Measurements from ENCODE around the gene SRCIN1.
A peak's percentile ranks its signal among the peaks of the same experiment; 100 is the strongest.

SRCIN1 gene

DNA sequence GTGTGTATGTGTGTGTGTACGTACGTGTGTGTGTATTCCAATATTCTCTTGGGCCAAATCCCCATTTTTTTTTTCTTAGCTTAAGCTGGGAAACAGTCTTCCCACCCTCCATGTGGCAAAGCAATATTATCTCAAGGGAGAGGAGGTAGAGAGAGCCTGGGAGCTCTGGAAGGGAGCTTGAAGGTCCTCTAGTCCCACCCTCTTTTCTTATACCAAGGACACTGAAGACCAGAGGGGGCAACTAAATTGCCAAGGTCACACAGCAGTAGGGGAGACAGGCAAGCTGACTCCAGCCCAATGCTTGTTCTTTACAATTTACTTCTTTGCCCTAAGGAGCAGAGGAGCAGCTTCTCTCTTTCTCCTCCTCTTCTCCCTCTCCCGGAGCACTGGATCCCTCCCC is 6.8 kb downstream of the SRCIN1 start:
- no peak for DNase-seq (ENCODE audit: low read depth in 2 of 2)

DNA sequence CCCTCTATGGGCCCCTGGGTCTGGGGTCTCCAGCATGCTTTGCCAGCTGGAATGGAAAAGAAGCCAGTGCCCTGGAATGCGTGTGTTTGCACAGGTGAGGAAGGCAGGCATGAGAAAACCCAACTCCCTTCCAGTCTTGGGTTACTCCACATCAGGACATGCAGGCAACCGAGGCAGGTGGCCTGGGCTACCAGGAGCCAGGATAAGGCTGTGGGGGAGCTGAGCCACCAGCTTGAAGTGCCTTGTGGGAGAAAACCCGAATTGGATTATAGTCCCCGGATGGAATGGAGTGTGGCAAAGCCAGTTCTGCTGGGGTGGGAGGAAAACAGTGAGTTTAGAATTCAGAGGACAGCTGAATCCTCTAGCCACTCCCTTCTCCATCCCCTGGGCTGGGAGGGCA is 7.2 kb downstream of the SRCIN1 start:
- DNase-seq (ENCODE audit: low read depth in 2 of 2), result peak; percentile 11 to 20

DNA sequence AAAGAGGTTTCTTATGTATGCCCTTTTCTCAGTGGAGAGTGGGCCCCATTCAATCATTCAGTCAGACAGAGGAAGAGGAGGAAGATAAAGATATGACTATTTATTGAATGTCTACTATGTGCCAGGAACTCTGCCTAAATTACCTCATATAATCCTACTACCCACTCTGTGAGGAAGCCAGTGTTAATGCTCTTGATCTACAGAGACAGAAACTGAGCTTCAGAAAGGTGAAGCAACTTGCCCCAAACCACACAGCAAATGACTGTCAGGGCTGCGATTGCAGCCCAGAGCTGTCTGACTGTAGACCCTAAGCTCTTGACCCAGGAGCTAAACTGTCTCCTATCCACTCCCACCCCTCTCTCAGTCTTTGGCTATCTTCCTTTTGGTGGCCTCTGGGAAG is 8.4 kb downstream of the SRCIN1 start:
- DNase-seq (ENCODE audit: low read depth in 2 of 2), result no peak

DNA sequence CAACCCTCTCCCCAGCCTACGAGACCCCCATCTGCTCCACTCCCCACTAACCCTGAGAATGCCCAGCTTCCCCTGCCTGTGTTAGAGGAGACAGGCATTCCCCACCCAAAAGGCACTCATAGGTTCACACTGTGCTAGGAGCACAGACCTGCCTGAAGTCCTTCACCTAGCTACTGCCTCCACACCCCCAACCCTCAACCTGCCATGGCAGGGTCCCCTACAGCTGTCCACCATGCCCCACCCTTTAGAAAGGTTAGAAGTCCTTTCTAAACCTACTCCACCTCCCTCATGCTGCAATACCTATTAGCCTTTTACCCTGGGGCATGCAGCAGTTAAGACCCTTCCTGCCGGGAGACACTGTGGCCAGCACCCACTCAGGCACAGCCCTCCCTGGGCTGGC is 9.1 kb downstream of the SRCIN1 start:
- no peak for DNase-seq (ENCODE audit: low read depth in 2 of 2)

GRCh38 chr17:38595892-38596291 is 9.9 kb downstream of the SRCIN1 start:
- DNase-seq (ENCODE audit: low read depth in 2 of 2), result no peak

DNA sequence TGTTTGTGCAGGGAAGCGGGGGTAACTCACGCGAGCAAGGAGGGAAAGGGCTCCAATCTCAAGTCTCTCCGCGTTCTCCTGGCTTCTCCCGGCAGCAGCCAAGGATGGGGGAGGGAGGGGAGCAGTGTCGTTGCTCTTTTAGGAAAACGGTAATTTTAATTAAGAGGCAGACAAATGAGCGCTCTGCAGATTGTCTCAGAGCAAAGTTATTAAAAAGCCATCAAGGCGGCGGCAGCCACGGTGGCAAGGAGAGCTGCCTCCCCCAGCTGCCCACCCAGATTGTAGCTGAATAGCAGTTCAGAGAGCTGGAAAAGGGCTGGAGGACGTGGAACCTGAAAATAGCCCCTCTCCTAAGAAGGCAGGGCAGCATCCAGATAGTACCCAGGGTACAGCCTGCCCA is 11.6 kb downstream of the SRCIN1 start:
- no peak for DNase-seq (ENCODE audit: low read depth in 2 of 2)

DNA sequence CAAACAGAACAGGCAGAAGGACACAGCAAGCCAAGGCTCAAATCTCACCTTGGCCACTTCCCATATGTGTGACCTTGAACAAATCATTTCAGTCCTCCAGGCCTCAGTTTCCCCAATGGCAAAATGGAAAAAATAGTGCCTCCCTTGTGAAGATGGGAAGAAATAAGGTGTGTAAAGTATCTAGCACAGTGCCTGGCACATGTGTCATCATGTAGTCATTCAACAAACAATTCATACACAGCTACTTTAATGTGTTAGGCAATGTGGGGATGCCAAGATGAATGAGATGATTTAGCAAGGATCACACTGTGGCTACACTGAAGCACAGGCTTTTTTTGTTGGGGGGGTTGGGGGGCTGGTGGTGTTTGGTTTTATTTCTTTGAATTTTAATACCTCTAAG is 13.3 kb downstream of the SRCIN1 start:
- no peak for DNase-seq (ENCODE audit: low read depth in 2 of 2)

- no peak for DNase-seq (ENCODE audit: low read depth in 2 of 2)
Observed at GRCh38 chr17:38591759-38592241, 14.0 kb downstream of the SRCIN1 start.

DNA sequence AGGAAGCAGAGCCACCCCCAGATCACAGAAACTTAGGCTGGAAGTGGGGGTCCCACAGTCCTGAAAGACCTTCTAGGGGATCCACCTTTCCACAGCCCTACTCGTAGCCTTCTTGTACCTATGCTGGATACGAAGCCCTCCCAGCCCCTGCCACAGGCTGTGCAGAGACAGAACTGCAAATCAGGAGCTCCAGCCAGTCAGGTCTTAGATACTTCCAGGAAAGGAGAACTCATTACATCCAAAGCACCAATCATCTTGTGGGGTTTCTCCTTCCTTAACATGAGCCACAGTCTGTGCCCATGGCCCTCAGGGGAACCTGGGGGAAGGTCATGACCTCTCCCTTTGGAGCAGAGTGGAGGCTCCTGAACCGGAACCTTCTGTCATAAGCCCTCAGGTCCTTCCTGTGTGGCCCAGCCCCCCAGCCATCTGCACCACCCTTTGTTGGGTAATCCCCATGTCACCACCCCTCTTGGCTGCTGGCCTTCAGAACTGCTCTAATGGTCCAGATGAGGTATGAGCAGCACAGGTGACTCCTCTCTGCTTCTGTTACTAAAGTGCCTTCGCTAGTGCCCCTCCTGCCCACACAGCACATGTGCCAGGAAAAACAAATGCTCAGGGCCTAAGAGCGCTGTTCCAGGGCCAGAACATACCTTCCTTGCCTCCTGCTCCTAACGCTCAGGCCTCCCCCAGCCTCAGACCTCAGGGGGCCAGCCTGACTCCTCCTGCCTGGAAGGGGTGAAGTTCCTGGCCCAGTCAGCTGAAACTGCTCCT is 14.6 kb downstream of the SRCIN1 start:
- no peak for DNase-seq (ENCODE audit: low read depth in 2 of 2)

GRCh38 chr17:38589462-38590114 is 16.2 kb downstream of the SRCIN1 start:
- DNase-seq (ENCODE audit: low read depth in 2 of 2), result no peak

GRCh38 chr17:38588788-38589174 is 17.0 kb downstream of the SRCIN1 start:
- DNase-seq (ENCODE audit: low read depth in 2 of 2), result no peak

DNA sequence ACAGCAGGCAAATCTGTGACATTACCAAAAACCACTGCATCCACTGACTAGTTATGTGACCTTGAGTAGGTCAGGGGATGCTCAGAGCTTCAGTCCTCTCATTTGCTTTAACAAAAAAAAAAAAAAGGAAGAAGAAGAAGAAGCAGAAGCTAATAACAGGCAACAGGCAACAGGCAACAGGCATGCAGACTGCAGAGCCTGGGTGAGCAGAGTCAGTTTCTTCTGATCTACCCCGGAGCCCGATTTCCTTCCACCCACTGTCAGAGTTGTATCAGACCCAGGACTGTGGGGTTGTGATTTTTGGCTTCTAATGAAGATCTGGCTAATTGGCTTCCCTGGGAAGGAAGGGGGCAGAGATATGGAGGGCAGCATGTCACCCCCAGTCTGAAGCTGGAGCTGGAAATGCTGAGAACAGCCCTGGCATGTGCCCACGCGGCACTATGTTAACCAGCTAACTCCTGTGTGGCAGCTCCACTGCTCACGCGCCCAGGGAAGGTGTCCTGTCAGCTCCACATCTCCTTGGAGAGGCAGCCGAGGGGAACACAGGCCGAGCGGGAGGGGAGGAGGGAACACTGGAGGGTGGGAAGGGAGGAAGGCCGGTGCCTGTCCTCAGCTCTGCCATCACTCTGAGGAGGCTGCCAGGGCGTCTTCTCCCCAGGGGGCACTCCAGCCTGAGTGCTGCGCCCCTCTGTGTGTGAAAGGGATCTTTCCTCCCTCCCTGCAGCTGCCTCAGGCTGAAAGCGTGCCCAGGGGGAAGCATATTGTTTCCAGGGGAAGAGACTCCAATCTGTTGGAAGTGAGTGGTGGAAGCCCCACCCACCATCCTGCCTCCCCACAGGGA is 17.6 kb downstream of the SRCIN1 start:
- DNase-seq (ENCODE audit: low read depth in 2 of 2), result no peak

DNA sequence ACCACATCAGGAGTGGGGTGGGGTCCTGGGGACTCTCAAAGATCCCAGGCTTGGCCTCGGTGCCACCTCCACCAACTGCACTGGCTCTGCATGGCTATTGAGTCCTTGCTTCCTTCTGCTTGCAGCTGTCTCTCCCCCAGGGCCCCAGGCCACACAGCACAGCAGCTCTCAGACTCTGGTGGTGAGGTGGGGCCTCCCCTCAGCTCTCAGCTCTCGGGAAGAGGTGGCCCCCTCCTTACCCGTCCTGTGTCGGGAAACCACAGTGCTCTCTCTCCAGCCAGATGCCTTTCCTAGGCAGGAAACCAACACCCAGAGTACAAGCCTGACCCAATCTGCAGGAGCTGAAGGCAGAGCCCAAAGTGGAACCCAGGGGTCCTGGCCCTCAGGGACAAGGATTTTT is 18.5 kb downstream of the SRCIN1 start:
- DNase-seq (ENCODE audit: low read depth in 2 of 2), result no peak

DNA sequence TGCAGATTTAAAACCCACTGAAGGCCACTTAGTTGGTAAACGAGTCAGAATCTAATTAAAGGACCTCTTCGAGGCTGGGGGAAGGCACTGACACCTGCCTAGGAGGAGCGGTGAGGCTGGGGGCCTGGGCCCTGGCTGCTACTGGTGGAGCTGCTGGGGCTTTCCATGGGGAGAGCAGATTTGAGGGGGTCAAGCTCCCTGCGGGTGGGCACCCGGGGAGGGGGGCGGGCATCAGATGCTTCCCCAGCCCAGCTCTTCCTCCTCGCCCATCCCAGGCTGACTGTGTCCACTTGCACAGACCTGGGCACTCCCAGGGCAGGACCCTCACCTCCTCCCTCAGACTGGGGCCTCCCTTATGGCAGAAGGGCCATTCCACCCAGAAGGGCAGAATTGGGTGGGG is 19.0 kb downstream of the SRCIN1 start:
- DNase-seq (ENCODE audit: low read depth in 2 of 2), result no peak

DNA sequence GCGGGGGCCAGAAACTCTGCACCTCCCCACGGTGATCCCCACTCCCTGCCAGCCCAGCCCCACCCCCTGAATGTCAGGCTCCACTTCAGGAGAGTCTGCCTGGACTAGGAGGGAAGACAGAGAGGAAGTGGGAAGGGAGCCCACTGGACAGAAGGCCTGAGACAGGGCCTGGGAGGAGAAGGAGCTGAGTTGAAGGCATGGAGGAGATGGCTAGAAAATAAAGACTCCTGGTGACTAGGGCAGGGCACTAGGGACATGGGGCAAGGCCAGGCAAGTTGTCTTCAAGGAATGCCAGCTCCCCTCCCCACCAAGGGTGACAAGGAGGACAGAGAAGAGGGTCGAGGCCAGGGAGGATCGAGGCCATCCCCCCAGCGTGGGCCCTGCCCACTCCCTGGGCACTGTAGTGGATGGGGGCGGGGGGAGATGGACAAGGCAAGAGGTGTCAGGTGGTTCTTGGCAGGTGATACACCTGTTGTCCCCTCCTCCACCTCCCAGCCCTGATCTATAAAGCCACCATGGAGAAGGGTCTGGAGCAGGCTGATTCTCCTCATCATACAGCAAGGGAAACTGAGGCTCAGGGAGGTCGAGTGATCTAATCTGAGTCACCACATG is 19.7 kb downstream of the SRCIN1 start:
- no peak for DNase-seq (ENCODE audit: low read depth in 2 of 2)

GRCh38 chr17:38585056-38585917 is 20.5 kb downstream of the SRCIN1 start:
- DNase-seq (ENCODE audit: low read depth in 2 of 2), result no peak

DNA sequence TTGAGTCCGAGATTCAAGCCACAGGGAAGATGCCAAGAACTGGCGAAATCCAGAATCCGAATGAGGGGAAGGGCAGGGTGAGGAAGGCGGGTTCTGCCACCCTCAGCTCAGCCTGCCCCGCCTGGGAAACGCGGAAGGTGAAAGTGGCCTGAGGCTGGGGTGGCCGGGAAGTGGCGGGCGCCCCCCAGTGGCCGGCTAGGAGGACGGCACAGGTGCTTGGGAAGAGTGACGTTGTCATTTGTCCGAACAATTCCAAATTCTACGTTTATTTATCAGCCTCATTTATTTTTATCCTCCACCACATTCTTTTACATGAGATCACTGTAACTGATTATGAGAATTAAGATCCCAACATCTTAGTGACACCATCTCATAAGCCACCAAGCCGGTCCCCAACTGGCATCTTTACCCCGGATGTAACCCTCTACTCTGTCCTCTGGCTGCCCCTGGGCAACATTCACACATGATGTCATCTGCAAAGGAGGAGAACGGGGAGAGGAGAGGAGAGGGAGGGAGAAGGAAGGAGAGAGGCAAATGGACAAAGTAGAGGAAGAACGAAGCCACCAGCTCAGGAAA is 21.3 kb downstream of the SRCIN1 start:
- DNase-seq (ENCODE audit: low read depth in 2 of 2), result peak; percentile 2 to 4

- no peak for DNase-seq (ENCODE audit: low read depth in 2 of 2)
Observed at GRCh38 chr17:38583828-38584349, 21.9 kb downstream of the SRCIN1 start.

GRCh38 chr17:38583176-38583575 is 22.6 kb downstream of the SRCIN1 start:
- DNase-seq (ENCODE audit: low read depth in 2 of 2), result no peak

DNA sequence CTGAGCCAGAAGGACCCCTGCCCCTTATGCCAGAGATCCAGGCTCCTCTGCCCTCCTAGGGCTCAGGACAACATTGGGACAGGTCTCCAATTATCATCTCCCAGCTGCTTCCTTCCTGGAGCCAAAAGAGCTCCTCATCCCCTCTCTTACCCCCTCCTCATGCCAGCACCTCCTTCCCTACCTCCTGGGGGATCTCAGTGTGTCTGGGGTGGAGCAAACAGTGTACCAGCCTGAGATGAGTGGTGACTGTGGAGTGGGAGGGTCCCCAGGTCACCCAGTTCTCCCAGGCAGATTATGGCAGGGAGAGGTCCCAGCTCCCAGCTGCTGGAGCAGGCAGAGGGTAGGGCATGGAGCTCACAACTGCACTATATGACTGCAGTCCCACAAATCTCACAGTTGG is 23.7 kb downstream of the SRCIN1 start:
- DNase-seq (ENCODE audit: low read depth in 2 of 2), result no peak

GRCh38 chr17:38579934-38580333 is 25.8 kb downstream of the SRCIN1 start:
- no peak for DNase-seq (ENCODE audit: low read depth in 2 of 2)
